Subcutaneous adipose tissue (tissue), 4 donors: Measurements from ENCODE around the gene PCP2. TPM values are rescaled to one million over a fixed set of nuclear protein-coding genes. Genes with fewer than 3 reads are reported as not detected.

Experiments
- CTCF ChIP-seq: fragments of 450-650 bp; IDR thresholded peaks from one replicate; pipeline ENCODE4 v1.5.1; 2016; ENCODE audit warnings: low read depth, mild to moderate bottlenecking, control low read depth, antibody characterized with exemption, moderate library complexity
- total RNA-seq, 4 donors: library from RNA; depleted of rRNA; stranded (reverse); fragments of >200 nt; gene quantifications; one replicate each; pipeline ENCODE4 v1.1.0, GENCODE V29; 2016

The PCP2 gene
- total RNA-seq, 4 donors from 2014 or later, result not detected

- no peak for TF ChIP-seq CTCF
Measured at GRCh38 chr19:7647156-7647555, 13.6 kb upstream of the PCP2 start.

GRCh38 chr19:7646426-7646700, 12.8 kb upstream of the PCP2 start:
- no peak for TF ChIP-seq CTCF

GRCh38 chr19:7645656-7646425, 12.3 kb upstream of the PCP2 start:
- TF ChIP-seq CTCF, result no peak

DNA sequence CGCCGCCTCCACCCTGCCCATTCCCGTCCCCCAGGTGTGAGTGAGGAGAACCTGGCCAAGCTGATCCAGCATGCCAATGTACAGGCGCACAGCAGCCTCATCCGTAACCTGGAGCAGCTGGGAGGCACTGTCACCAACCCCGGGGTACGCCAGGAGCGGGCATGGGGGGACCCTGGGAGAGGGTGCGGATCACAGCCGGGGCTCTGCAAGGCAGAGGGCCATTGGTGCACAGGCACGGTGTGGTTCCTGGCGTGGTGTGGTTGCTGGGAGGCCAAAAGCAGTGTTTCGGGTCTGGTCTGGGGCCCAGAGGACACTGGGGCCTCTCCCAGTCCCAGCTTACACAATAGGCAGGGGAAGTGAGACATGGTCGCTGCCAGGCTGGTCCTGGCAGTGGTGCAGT, 11.6 kb upstream of the PCP2 start:
- TF ChIP-seq CTCF, result no peak

DNA sequence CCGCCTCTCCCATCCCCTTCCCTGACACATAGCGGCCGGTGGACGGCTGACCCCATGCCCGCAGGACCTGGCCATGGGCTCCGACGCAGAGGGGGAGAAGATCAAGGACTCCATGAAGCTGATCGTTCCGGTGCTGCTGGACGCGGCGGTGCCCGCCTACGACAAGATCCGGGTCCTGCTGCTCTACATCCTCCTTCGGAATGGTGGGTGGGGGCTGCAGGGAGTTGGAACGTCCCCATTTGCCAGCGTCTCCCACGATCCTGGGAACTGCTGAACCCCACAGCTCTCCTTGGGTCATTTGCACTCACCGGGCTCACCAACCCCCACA, 11.0 kb upstream of the PCP2 start:
- TF ChIP-seq CTCF, result no peak

- no peak for TF ChIP-seq CTCF
Measured at GRCh38 chr19:7643031-7643415, 9.5 kb upstream of the PCP2 start.

DNA sequence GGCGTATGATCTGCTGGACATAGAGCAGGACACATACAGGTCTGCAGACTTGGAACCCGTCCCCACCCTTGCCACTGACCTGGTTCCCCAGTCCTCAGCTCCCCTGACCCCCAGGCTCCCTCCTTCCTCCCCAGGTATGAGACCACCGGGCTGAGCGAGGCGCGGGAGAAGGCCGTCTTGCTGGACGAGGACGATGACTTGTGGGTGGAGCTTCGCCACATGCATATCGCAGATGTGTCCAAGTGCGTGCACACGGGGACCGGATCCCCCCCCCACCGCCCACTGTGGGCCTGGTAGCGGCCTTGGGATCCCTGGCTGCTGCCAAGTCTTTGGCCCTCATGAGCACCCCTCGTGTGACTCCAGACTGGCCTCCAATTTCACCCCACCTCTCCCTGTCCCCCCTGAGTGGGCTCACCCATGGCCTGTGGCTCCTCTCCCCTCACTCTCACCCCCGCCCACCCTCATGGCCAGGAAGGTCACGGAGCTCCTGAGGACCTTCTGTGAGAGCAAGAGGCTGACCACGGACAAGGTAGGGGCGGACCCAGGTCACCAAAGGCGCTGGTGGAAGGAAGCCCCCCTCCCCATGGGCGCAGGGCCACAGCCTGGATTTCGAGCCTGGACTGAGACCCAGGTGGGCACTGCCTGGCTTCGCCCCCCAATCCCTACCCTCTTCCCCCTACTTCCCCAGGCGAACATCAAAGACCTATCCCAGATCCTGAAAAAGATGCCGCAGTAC, 8.9 kb upstream of the PCP2 start:
- no peak for TF ChIP-seq CTCF
